NCI-H2081 (cell line): Measurements from ENCODE around the gene RAVER1.
"Not testable (repeated sequence)": the region's sequence is repeated elsewhere in the genome, so short reads cannot be mapped to it uniquely, and the experiment has no call there.

Source experiments
- DNase-seq, 2 experiments: peaks; one replicate each; lab custom pipeline; 2025; lab: John Stamatoyannopoulos, UW

The RAVER1 gene

DNA sequence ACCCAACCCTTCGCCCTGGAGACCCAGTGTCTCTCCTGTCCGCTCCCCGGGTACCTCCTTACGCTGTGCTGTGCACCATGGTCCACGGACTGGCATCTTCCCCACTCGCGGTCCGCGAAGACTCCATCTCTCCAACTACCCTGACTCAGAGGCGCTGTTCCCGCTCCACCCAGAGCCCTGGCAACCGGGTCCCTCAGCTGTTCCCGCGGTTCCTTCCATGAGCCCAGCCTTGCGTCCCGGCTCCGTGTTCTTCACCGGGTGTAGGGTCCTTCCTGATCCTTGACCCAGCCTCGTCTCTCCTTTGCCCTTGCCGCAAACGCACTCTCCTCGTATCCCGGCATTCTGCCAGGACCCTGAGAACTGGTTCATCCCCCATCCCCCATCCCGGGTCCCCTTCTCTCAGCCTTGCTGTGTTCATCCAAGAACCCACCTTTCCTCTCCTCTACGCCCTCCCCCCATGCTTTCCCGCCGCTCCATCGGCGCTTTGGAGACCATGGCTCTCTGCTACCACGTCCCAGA is 42.9 kb downstream of the RAVER1 start:
- no peak for DNase-seq

DNA sequence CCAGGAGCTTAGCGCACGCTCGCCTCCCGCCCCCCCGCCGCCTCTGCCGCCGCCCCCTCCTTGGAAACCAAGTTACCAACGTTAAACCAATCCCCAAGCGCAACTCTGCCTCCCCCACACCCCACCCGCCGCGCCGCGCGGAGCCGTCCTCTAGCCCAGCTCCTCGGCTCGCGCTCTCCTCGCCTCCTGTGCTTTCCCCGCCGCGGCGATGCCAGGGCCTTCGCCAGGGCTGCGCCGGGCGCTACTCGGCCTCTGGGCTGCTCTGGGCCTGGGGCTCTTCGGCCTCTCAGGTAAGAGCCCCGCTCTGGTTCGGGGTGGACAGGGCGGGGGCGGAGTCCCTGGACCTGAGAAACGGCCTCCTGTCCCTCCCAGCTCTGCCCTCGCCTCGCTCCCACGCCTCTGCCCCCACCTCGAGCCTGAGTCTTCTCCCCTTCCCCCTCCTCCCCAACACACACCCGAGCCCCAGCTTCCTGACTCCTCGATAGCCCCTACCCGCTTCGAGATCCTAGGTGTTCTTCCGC is 43.4 kb downstream of the RAVER1 start, which contains the start of gene ICAM5:
ICAM5 (plus strand) TSS at position 117 of the 521 bp plus-strand sequence; CDS start at position 209, 92 bp downstream.
- peak; percentile 43 to 47 for DNase-seq

DNA sequence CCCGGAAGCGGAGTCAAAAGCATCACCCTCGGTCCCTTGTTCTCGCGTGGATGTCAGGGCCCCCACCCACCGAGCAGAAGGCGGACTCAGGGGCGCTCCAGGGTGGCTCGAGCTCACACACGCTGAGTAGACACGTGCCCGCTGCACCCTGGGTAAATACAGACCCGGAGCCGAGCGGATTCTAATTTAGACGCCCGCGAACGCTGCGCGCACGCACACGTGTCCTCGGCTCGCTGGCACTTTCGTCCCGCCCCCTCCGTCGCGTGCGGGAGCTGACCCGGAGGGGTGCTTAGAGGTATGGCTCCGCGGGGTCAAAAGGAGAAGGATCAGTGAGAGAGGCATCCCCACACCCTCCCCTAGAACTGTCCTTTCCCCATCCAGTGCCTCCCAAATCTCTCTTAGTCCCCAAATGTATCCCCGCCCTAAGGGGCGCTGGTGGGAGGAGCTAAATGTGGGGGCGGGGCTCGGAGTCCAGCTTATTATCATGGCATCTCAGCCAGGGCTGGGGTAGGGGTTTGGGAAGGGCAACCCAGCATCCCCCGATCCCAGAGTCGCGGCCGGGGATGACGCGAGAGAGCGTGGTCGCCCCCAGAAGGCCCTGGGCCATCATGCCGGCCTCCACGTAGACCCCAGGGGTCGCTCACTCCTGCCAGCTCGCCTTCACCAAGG is 44.0 kb downstream of the RAVER1 start:
- DNase-seq: peak; percentile 60 to 69

DNA sequence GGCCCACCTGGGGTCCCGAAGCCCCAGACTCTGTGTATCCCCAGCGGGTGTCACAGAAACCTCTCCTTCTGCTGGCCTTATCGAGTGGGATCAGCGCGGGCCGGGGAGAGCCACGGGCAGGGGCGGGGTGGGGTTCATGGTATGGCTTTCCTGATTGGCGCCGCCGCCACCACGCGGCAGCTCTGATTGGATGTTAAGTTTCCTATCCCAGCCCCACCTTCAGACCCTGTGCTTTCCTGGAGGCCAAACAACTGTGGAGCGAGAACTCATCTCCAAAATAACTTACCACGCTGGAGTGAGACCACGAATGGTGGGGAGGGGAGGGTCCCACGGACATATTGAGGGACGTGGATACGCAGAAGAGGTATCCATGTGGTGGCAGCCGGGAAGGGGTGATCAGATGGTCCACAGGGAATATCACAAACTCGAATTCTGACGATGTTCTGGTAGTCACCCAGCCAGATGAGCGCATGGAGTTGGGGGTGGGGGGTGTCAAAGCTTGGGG is 44.6 kb downstream of the RAVER1 start:
- DNase-seq: peak; percentile 33 to 48

DNA sequence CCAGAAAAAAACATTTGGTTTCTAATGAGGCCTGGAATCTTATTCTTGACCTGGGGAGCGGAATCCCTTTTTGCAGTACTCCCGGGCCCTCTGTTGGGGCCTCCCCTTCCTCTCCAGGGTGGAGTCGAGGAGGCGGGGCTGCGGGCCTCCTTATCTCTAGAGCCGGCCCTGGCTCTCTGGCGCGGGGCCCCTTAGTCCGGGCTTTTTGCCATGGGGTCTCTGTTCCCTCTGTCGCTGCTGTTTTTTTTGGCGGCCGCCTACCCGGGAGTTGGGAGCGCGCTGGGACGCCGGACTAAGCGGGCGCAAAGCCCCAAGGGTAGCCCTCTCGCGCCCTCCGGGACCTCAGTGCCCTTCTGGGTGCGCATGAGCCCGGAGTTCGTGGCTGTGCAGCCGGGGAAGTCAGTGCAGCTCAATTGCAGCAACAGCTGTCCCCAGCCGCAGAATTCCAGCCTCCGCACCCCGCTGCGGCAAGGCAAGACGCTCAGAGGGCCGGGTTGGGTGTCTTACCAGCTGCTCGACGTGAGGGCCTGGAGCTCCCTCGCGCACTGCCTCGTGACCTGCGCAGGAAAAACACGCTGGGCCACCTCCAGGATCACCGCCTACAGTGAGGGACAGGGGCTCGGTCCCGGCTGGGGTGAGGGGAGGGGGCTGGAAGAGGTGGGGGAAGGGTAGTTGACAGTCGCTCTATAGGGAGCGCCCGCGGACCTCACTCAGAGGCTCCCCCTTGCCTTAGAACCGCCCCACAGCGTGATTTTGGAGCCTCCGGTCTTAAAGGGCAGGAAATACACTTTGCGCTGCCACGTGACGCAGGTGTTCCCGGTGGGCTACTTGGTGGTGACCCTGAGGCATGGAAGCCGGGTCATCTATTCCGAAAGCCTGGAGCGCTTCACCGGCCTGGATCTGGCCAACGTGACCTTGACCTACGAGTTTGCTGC is 46.3 kb downstream of the RAVER1 start, which contains the start of gene ICAM4:
ICAM4 (plus strand) TSS at position 153 of the 935 bp plus-strand sequence; CDS start at position 211, 58 bp downstream.
- no peak for DNase-seq

DNA sequence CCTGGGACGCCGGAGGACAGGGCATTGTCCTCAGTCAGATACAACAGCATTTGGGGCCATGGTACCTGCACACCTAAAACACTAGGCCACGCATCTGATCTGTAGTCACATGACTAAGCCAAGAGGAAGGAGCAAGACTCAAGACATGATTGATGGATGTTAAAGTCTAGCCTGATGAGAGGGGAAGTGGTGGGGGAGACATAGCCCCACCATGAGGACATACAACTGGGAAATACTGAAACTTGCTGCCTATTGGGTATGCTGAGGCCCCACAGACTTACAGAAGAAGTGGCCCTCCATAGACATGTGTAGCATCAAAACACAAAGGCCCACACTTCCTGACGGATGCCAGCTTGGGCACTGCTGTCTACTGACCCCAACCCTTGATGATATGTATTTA is 47.9 kb downstream of the RAVER1 start:
- no peak for DNase-seq

DNA sequence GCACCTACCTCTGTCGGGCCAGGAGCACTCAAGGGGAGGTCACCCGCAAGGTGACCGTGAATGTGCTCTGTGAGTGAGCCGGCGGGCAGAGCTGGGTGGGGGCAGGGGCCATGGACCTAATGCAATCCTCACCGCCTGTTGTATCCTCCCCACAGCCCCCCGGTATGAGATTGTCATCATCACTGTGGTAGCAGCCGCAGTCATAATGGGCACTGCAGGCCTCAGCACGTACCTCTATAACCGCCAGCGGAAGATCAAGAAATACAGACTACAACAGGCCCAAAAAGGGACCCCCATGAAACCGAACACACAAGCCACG is 48.4 kb downstream of the RAVER1 start:
- no peak for DNase-seq

DNA sequence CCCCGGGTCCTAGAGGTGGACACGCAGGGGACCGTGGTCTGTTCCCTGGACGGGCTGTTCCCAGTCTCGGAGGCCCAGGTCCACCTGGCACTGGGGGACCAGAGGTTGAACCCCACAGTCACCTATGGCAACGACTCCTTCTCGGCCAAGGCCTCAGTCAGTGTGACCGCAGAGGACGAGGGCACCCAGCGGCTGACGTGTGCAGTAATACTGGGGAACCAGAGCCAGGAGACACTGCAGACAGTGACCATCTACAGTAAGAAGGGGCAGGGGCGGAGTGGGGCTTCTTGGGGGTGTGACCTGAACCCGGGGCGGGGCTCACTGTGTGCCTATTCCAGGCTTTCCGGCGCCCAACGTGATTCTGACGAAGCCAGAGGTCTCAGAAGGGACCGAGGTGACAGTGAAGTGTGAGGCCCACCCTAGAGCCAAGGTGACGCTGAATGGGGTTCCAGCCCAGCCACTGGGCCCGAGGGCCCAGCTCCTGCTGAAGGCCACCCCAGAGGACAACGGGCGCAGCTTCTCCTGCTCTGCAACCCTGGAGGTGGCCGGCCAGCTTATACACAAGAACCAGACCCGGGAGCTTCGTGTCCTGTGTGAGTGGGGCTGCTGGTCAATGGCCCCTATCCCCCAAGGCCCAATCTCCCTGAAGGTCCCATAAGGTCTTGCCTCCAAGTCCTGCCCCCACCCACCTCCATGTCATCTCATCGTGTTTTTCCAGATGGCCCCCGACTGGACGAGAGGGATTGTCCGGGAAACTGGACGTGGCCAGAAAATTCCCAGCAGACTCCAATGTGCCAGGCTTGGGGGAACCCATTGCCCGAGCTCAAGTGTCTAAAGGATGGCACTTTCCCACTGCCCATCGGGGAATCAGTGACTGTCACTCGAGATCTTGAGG is 49.0 kb downstream of the RAVER1 start:
- DNase-seq: no peak

DNA sequence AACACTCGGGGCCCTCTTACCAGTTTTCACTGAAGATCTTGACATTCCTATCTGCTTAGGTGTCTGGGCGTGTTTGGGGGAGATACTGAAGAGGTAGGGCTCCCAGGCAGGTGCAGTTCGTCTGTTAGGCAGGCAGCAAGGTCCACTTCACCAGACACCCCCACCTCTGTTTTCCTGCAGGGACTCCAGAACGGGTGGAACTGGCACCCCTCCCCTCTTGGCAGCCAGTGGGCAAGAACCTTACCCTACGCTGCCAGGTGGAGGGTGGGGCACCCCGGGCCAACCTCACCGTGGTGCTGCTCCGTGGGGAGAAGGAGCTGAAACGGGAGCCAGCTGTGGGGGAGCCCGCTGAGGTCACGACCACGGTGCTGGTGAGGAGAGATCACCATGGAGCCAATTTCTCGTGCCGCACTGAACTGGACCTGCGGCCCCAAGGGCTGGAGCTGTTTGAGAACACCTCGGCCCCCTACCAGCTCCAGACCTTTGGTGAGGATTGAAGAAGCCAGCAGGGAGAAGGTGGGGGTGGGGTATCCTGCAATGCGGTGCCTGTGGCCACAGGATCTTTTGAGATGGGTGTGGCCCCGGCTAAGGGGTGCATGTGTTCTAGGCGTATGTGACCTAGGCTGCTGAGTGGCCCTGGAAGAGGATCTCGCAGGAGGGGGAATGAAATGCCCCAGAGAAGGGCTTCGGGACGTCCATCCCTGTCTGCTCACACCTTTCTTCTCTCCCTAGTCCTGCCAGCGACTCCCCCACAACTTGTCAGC is 49.8 kb downstream of the RAVER1 start:
- no peak for DNase-seq

DNA sequence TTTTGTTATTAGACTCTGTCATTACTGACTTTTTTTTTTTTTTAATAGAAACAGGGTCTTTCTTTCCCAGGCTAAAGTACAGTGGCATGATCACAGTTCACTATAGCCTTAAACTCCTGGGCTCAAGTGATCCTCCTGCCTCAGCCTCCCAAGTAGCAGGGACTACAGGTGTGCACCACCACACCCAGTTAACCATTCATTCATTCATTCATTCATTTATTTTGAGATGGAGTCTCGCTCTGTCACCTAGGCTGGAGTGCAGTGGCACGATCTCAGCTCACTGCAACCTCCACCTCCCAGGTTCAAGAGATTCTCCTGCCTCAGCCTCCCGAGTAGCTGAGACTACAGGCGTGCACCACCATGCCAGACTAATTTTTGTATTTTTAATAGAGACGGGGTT is 51.3 kb downstream of the RAVER1 start:
- not testable (repeated sequence) for DNase-seq

DNA sequence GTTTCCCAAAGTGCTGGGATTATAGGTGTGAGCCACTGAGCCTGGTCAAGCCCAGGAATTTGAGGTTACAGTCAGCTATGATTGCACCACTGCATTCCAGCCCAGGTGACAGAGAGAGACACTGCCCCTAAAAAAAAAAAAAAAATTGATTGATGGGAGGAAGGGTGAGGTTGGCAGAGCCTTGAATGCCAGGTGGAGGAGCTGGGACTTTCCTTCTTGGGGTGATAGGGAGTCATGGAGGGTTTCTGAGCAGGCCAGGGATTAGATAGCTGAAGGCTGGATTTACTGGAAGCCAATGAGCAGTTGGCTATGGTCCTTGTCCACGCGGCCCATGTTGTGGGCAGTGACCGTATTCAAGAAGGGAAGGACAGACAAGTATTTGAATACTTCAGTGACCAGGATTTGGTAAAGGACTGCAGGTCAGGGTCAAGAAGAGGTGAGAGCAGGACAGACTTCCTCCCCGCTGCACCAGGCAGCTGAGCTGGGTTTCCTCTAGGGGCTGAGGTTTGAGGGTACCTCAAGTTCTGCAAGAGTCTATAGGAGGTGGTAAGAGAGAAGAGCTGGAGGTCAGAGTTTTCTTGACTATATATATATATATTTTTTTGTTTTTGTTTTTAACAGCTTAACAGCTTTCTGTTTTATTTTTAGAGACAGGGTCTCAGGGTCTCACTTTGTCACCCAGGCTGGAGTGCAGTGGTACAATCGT is 53.4 kb downstream of the RAVER1 start:
- no peak for DNase-seq

DNA sequence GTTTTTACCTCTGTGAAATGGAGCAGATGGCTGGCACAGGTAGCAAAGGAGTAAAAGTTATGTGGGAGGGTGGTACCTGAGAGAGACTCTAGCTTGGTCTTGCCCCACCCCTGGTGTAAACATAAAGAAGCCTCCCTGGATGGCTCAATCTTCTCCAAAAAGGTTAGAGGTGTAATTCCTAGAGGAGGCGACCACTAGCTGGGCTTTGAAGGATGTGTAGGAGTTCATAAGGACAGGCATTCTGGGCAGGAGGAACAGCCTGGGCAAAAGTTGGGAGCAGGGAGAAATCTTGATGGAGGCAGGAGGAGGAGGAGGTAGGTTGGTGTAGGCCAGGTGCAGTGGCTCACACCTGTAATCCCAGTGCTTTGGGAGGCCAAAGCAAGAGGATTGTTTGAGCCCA is 54.4 kb downstream of the RAVER1 start:
- no peak for DNase-seq

DNA sequence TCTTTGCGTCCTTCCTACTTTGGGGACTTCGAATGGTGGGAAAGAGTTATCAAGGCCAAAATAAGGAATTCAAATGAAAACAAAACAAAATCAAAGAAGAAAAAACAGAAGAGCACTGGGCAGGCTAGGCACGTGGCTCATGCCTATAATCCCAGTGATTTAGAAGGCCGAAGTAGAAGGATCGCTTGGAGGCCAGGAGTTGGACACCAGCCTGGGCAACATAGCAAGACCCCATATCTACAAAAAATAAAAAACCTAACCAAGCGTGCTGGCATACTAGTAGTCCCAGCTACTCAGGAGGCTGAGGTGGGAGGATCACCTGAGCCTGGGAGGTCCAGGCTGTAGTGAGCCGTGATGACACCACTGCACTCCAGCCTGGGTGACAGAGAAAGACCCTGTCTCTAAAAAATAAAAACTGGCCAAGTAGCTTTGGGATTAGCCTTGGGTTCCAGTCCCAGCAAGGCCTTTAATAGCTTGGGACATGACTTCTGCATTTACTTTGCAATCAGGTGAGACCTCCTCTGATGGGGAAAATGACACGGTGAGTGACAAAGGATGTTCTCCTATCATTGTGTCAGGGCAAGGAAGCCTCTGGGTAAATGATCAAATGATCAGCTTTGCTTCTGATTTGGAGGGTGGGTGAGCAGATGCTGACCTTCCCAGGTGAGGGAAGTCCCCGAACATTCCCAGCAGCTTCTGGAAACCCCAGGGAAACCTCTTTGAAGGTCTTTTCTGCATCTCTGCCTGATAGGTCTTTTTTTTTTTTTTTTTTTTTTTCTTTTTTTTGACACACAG is 55.3 kb downstream of the RAVER1 start:
- DNase-seq: no peak

DNA sequence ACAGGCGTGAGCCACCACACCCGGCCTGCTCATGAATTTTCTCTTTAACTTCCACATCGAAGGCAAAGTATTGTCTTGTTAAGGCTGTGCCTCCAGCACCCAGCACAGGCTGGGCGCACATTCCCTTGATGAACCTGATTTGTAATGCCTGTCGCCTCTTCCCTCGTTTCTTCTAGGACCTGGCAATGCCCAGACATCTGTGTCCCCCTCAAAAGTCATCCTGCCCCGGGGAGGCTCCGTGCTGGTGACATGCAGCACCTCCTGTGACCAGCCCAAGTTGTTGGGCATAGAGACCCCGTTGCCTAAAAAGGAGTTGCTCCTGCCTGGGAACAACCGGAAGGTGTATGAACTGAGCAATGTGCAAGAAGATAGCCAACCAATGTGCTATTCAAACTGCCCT is 58.7 kb downstream of the RAVER1 start:
- no peak for DNase-seq

DNA sequence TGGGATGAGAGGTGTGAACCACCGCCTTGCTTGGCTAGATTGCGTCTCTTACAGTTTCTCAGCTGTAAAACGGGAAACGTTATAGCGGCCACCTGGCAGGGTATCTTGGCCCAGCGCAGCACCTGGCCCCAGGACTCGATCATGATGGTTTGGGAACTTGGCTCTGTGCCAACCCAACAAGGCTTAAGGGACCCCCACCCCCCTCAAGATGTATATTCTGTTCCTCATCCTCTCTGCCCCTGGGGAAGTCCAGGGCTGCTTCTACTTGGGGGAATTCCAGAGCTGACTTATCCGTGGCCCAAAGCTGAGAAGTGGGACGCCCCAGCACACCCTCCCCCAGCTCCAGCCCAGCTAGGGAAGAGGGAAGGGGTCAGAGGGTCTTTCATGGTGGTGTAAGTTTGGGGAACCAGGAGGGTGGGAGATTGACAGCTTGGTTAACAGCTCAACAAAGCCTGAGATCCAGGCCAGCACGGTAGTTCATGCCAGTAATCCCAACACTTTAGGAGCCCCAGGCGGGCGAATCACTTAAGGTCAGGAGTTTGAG is 61.7 kb downstream of the RAVER1 start:
- DNase-seq: no peak

DNA sequence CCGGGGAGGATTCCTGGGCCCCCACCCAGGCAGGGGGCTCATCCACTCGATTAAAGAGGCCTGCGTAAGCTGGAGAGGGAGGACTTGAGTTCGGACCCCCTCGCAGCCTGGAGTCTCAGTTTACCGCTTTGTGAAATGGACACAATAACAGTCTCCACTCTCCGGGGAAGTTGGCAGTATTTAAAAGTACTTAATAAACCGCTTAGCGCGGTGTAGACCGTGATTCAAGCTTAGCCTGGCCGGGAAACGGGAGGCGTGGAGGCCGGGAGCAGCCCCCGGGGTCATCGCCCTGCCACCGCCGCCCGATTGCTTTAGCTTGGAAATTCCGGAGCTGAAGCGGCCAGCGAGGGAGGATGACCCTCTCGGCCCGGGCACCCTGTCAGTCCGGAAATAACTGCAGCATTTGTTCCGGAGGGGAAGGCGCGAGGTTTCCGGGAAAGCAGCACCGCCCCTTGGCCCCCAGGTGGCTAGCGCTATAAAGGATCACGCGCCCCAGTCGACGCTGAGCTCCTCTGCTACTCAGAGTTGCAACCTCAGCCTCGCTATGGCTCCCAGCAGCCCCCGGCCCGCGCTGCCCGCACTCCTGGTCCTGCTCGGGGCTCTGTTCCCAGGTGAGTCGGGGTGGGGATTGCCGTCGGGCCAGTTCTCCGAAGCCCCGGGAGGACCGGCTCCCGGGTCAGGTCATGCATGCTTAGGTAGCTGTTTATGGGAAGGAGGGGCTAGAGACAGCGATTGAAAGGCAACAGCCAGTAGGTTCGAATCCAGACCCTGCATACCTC is 62.5 kb downstream of the RAVER1 start, which contains the start of gene ICAM1:
ICAM1 (plus strand) TSS at position 505 of the 779 bp plus-strand sequence; CDS start at position 545, 40 bp downstream.
- DNase-seq: no peak

DNA sequence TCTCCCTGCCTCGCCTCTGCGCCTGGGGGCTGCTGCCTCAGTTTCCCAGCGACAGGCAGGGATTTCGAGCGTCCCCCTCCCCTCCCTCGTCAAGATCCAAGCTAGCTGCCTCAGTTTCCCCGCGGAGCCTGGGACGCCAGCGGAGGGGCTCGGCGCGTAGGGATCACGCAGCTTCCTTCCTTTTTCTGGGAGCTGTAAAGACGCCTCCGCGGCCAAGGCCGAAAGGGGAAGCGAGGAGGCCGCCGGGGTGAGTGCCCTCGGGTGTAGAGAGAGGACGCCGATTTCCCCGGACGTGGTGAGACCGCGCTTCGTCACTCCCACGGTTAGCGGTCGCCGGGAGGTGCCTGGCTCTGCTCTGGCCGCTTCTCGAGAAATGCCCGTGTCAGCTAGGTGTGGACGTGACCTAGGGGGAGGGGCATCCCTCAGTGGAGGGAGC is 63.1 kb downstream of the RAVER1 start:
- DNase-seq: no peak
